SK-N-SH (cell line): ENCODE measurements around the gene CAPN6.

ENCODE experiments used
- FOXM1 ChIP-seq: IDR thresholded peaks from 2 replicates; pipeline ENCODE4 v1.4.0; 2012; ENCODE audit warnings: low read depth, mild to moderate bottlenecking
- GABPA ChIP-seq: IDR thresholded peaks from 2 replicates; pipeline ENCODE4 v1.4.0; 2012; ENCODE audit warnings: low read depth, mild to moderate bottlenecking
- GATA2 ChIP-seq: sonication (generic); formaldehyde crosslinking; IDR thresholded peaks from 2 replicates; pipeline ENCODE4 v1.5.0; 2020; ENCODE audit warnings: mild to moderate bottlenecking, missing genetic modification reagents
- IRF3 ChIP-seq: fragments of 150-350 bp; IDR thresholded peaks from 2 replicates; pipeline ENCODE4 v1.6.1; 2016; ENCODE audit warnings: mild to moderate bottlenecking, low read depth, low read length
- MXI1 ChIP-seq: IDR thresholded peaks from 2 replicates; pipeline ENCODE4 v1.6.1; 2012; ENCODE audit warnings: mild to moderate bottlenecking, low read depth, low read length, improper control_type of control experiment
- POLR2AphosphoS5 ChIP-seq: IDR thresholded peaks from 2 replicates; pipeline ENCODE4 v1.6.1; 2012; ENCODE audit warnings: low read depth, low read length
- TEAD4 ChIP-seq: IDR thresholded peaks from 2 replicates; pipeline ENCODE4 v1.4.0; 2012; ENCODE audit warnings: mild to moderate bottlenecking, borderline replicate concordance; ENCODE audit not compliant: insufficient read depth
- TF ChIP-seq, protein P1 (sequence below): fragments of 150-350 bp; IDR thresholded peaks from 2 replicates; pipeline ENCODE4 v1.6.1; 2017; ENCODE audit warnings: antibody characterized with exemption, low read length, low read depth, borderline replicate concordance
- TF ChIP-seq, protein P2 (sequence below): fragments of 200-600 bp; sonication (generic); IDR thresholded peaks from 2 replicates; pipeline ENCODE4 v1.6.1; 2017; ENCODE audit warnings: antibody characterized with exemption, mild to moderate bottlenecking, moderate library complexity
- TF ChIP-seq, protein P3 (sequence below): IDR thresholded peaks from 2 replicates; pipeline ENCODE4 v1.4.0; 2012; ENCODE audit warnings: low read depth, borderline replicate concordance

GRCh38 chrX:111254896-111255693 lies 15.2 kb downstream of the CAPN6 start:
- TF ChIP-seq, protein P1, sequence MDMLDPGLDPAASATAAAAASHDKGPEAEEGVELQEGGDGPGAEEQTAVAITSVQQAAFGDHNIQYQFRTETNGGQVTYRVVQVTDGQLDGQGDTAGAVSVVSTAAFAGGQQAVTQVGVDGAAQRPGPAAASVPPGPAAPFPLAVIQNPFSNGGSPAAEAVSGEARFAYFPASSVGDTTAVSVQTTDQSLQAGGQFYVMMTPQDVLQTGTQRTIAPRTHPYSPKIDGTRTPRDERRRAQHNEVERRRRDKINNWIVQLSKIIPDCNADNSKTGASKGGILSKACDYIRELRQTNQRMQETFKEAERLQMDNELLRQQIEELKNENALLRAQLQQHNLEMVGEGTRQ, result no peak
- TF ChIP-seq POLR2AphosphoS5 (no peak), FOXM1 (no peak), TEAD4 (no peak), IRF3 (no peak), GABPA (no peak), MXI1 (no peak), GATA2 (CRISPR knock-in tag) (no peak)
- TF ChIP-seq, protein P2, sequence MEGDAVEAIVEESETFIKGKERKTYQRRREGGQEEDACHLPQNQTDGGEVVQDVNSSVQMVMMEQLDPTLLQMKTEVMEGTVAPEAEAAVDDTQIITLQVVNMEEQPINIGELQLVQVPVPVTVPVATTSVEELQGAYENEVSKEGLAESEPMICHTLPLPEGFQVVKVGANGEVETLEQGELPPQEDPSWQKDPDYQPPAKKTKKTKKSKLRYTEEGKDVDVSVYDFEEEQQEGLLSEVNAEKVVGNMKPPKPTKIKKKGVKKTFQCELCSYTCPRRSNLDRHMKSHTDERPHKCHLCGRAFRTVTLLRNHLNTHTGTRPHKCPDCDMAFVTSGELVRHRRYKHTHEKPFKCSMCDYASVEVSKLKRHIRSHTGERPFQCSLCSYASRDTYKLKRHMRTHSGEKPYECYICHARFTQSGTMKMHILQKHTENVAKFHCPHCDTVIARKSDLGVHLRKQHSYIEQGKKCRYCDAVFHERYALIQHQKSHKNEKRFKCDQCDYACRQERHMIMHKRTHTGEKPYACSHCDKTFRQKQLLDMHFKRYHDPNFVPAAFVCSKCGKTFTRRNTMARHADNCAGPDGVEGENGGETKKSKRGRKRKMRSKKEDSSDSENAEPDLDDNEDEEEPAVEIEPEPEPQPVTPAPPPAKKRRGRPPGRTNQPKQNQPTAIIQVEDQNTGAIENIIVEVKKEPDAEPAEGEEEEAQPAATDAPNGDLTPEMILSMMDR, result no peak
- TF ChIP-seq, protein P3, sequence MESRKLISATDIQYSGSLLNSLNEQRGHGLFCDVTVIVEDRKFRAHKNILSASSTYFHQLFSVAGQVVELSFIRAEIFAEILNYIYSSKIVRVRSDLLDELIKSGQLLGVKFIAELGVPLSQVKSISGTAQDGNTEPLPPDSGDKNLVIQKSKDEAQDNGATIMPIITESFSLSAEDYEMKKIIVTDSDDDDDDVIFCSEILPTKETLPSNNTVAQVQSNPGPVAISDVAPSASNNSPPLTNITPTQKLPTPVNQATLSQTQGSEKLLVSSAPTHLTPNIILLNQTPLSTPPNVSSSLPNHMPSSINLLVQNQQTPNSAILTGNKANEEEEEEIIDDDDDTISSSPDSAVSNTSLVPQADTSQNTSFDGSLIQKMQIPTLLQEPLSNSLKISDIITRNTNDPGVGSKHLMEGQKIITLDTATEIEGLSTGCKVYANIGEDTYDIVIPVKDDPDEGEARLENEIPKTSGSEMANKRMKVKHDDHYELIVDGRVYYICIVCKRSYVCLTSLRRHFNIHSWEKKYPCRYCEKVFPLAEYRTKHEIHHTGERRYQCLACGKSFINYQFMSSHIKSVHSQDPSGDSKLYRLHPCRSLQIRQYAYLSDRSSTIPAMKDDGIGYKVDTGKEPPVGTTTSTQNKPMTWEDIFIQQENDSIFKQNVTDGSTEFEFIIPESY, result no peak
